A549 (cell line): ENCODE measurements around the gene COL4A6. TPM values are rescaled to one million over a fixed set of nuclear protein-coding genes. Genes with fewer than 3 reads are reported as not detected.

Source experiments
- ATAC-seq, 2 experiments: fragments of 200-7000 bp in 1 of 2; fragments of >200 bp in 1 of 2; cut with Nextera tagmentation in 1 of 2; cut with Tn5 transposase in 1 of 2; 3 replicates each; pipeline versions ENCODE4 v1.8.0 to v1.9.1; 2018 to 2020; ENCODE audit warnings: mild to moderate bottlenecking in 1 of 2, moderate library complexity in 1 of 2
- CTCF ChIA-PET: fragments of 300-600 bp; sonication (Branson Sonifier 250); formaldehyde crosslinking; extraction: SDS; loops from one replicate; lab custom pipeline; 2021; ENCODE audit warnings: antibody characterized with exemption, inconsistent platforms; lab: Yijun Ruan, JAX
- POLR2A ChIA-PET: fragments of 350-600 bp; formaldehyde crosslinking; extraction: SDS; loops from one replicate; lab custom pipeline; 2021; ENCODE audit warnings: antibody characterized with exemption, inconsistent platforms; lab: Yijun Ruan, JAX
- DNase-seq, 2 experiments: peaks; one replicate each; pipeline versions ENCODE4 v3.0.0 to v3.0.0-alpha.2; 2011 to 2016; ENCODE audit warnings: low read depth in 1 of 2, low spot score in 1 of 2
- FAIRE-seq: peaks from 2 replicates; lab custom pipeline; 2011; peaks lifted over from hg19 to GRCh38; lab: Jason Lieb, UNC
- H3K27ac ChIP-seq, 2 experiments: fragments of >200 bp; sonication (Bioruptor Twin); formaldehyde crosslinking; 3 replicates each; pipeline ENCODE4 v1.5.1; 2016 to 2017
- H3K4me1 ChIP-seq: fragments of >200 bp; sonication (Bioruptor Twin); formaldehyde crosslinking; 3 replicates; pipeline ENCODE4 v1.6.1; 2016
- H3K4me2 ChIP-seq: fragments of >200 bp; sonication (Bioruptor Twin); formaldehyde crosslinking; 3 replicates; pipeline ENCODE4 v1.6.1; 2016
- H3K4me3 ChIP-seq: fragments of >200 bp; sonication (Bioruptor Twin); formaldehyde crosslinking; 3 replicates; pipeline ENCODE4 v1.5.1; 2016
- H3K9me3 ChIP-seq: fragments of >200 bp; sonication (Bioruptor Twin); formaldehyde crosslinking; 3 replicates; pipeline ENCODE4 v1.6.1; 2016
- ATOH8 ChIP-seq: fragments of 250-450 bp; sonication (Bioruptor Pico); IDR thresholded peaks from 2 replicates; pipeline ENCODE4 v1.5.0; 2020; ENCODE audit warnings: low read depth, mild to moderate bottlenecking, moderate library complexity
- CBX2 ChIP-seq: fragments of 200-600 bp; sonication (generic); IDR thresholded peaks from 2 replicates; pipeline ENCODE4 v1.6.1; 2016; ENCODE audit warnings: low read depth, mild to moderate bottlenecking, borderline replicate concordance
- CEBPB ChIP-seq, 2 experiments: fragments of >200 bp in 1 of 2; sonication (Bioruptor Twin) in 1 of 2; formaldehyde crosslinking in 1 of 2; IDR thresholded peaks; 2 replicates each; pipeline ENCODE4 v1.6.1; 2012 to 2016
- CHD2 ChIP-seq: fragments of 150-350 bp; IDR thresholded peaks from 2 replicates; pipeline ENCODE4 v1.6.1; 2014; ENCODE audit warnings: low read length; ENCODE audit not compliant: partially characterized antibody
- CHD4 ChIP-seq: fragments of 200-600 bp; sonication (generic); IDR thresholded peaks from 2 replicates; pipeline ENCODE4 v1.6.1; 2016; ENCODE audit warnings: antibody characterized with exemption, mild to moderate bottlenecking, borderline replicate concordance
- CTCF ChIP-seq: fragments of >200 bp; sonication (Bioruptor Twin); formaldehyde crosslinking; IDR thresholded peaks from 3 replicates; pipeline ENCODE4 v1.5.1; 2016
- EHF ChIP-seq: fragments of 250-450 bp; sonication (Bioruptor Pico); IDR thresholded peaks from 2 replicates; pipeline ENCODE4 v1.5.0; 2020; ENCODE audit warnings: mild to moderate bottlenecking
- EHMT2 ChIP-seq: fragments of 200-600 bp; sonication (generic); IDR thresholded peaks from 2 replicates; pipeline ENCODE4 v1.6.1; 2016; ENCODE audit warnings: antibody characterized with exemption, low read depth, mild to moderate bottlenecking, moderate library complexity
- FOSB ChIP-seq: fragments of 250-450 bp; sonication (Bioruptor Pico); IDR thresholded peaks from 2 replicates; pipeline ENCODE4 v1.5.0; 2020; ENCODE audit warnings: mild to moderate bottlenecking, moderate library complexity
- FOSL2 ChIP-seq, 2 experiments: fragments of 450-650 bp in 1 of 2; fragments of >200 bp in 1 of 2; sonication (Bioruptor Twin) in 1 of 2; formaldehyde crosslinking; IDR thresholded peaks; 2 replicates each; pipeline versions ENCODE4 v1.5.0 to v1.6.1; 2016 to 2020; ENCODE audit warnings: mild to moderate bottlenecking in 1 of 2, moderate library complexity in 1 of 2
- FOXS1 ChIP-seq: fragments of 250-450 bp; sonication (Bioruptor Pico); IDR thresholded peaks from 2 replicates; pipeline ENCODE4 v1.5.0; 2020; ENCODE audit warnings: mild to moderate bottlenecking, moderate library complexity
- HDAC2 ChIP-seq: fragments of 200-600 bp; sonication (generic); IDR thresholded peaks from 2 replicates; pipeline ENCODE4 v1.6.1; 2016
- HEYL ChIP-seq: fragments of 250-450 bp; sonication (Bioruptor Pico); IDR thresholded peaks from 2 replicates; pipeline ENCODE4 v1.8.0; 2021; ENCODE audit warnings: mild to moderate bottlenecking, moderate library complexity
- HMGXB4 ChIP-seq: fragments of 250-450 bp; sonication (Bioruptor Pico); IDR thresholded peaks from 2 replicates; pipeline ENCODE4 v1.5.0; 2021; ENCODE audit warnings: mild to moderate bottlenecking, moderate library complexity, borderline replicate concordance
- HOXB5 ChIP-seq: fragments of 250-450 bp; sonication (Bioruptor Pico); IDR thresholded peaks from 2 replicates; pipeline ENCODE4 v1.5.0; 2020; ENCODE audit warnings: mild to moderate bottlenecking, moderate library complexity
- JUNB ChIP-seq: fragments of >200 bp; sonication (Bioruptor Twin); formaldehyde crosslinking; IDR thresholded peaks from 2 replicates; pipeline ENCODE4 v1.6.1; 2016
- KDM1A ChIP-seq: fragments of 200-600 bp; sonication (generic); IDR thresholded peaks from 2 replicates; pipeline ENCODE4 v1.6.1; 2016; ENCODE audit warnings: low read depth, mild to moderate bottlenecking
- MAX ChIP-seq: IDR thresholded peaks from 2 replicates; pipeline ENCODE4 v1.6.1; 2012
- MAZ ChIP-seq: fragments of 150-350 bp; IDR thresholded peaks from 2 replicates; pipeline ENCODE4 v1.6.1; 2014; ENCODE audit warnings: antibody characterized with exemption, low read depth, low read length, borderline replicate concordance
- MYC ChIP-seq: IDR thresholded peaks from 2 replicates; pipeline ENCODE4 v1.6.1; 2012; ENCODE audit warnings: mild to moderate bottlenecking, inconsistent platforms, low read length, improper control_type of control experiment, borderline replicate concordance
- NR3C1 ChIP-seq: fragments of >200 bp; sonication (Bioruptor Twin); formaldehyde crosslinking; IDR thresholded peaks from 3 replicates; pipeline ENCODE4 v1.6.1; 2017
- PHF8 ChIP-seq: fragments of 200-600 bp; sonication (generic); IDR thresholded peaks from 2 replicates; pipeline ENCODE4 v1.6.1; 2016; ENCODE audit warnings: low read depth, mild to moderate bottlenecking, antibody characterized with exemption, moderate library complexity, borderline replicate concordance
- POLR2A ChIP-seq: IDR thresholded peaks from 2 replicates; pipeline ENCODE4 v1.6.1; 2012; ENCODE audit warnings: mild to moderate bottlenecking, low read length
- RAD21 ChIP-seq, 2 experiments: fragments of >200 bp in 1 of 2; sonication (Bioruptor Twin) in 1 of 2; formaldehyde crosslinking in 1 of 2; IDR thresholded peaks in 1 of 2; conservative IDR thresholded peaks in 1 of 2; 2 replicates in 1 of 2; 3 replicates in 1 of 2; pipeline ENCODE4 v1.6.1; 2012 to 2018; ENCODE audit warnings: inconsistent platforms in 1 of 2
- RCOR1 ChIP-seq: fragments of 150-350 bp; IDR thresholded peaks from 2 replicates; pipeline ENCODE4 v1.6.1; 2014; ENCODE audit warnings: antibody characterized with exemption, low read length, low read depth
- RFX5 ChIP-seq: fragments of 450-650 bp; IDR thresholded peaks from 2 replicates; pipeline ENCODE4 v1.7.1; 2014; ENCODE audit warnings: antibody characterized with exemption, mild to moderate bottlenecking, moderate library complexity
- RNF2 ChIP-seq: fragments of 200-600 bp; sonication (generic); IDR thresholded peaks from 2 replicates; pipeline ENCODE4 v1.6.1; 2016; ENCODE audit warnings: low read depth, mild to moderate bottlenecking, antibody characterized with exemption, moderate library complexity, borderline replicate concordance
- SREBF2 ChIP-seq: fragments of 450-650 bp; IDR thresholded peaks from 2 replicates; pipeline ENCODE4 v1.6.1; 2014; ENCODE audit warnings: mild to moderate bottlenecking, moderate library complexity
- TFCP2L1 ChIP-seq: fragments of 250-450 bp; sonication (Bioruptor Pico); IDR thresholded peaks from 2 replicates; pipeline ENCODE4 v1.5.0; 2021; ENCODE audit warnings: mild to moderate bottlenecking
- USF2 ChIP-seq: fragments of 450-650 bp; IDR thresholded peaks from 2 replicates; pipeline ENCODE4 v1.6.1; 2014; ENCODE audit warnings: antibody characterized with exemption
- ZC3H11A ChIP-seq: fragments of 450-650 bp; IDR thresholded peaks from 2 replicates; pipeline ENCODE4 v1.6.1; 2014; ENCODE audit warnings: antibody characterized with exemption, mild to moderate bottlenecking
- ZFP36 ChIP-seq: fragments of 450-650 bp; IDR thresholded peaks from 2 replicates; pipeline ENCODE4 v1.6.1; 2014; ENCODE audit warnings: borderline replicate concordance; ENCODE audit not compliant: partially characterized antibody
- ZNF302 ChIP-seq: fragments of 250-450 bp; sonication (Bioruptor Pico); IDR thresholded peaks from 2 replicates; pipeline ENCODE4 v1.9.0; 2021; ENCODE audit warnings: inconsistent platforms, mild to moderate bottlenecking, moderate library complexity
- WGBS: methylation state at CpG from one replicate; pipeline ENCODE4 v1.1.6; 2017; ENCODE audit errors: missing lambda C conversion rate; 5-methylcytosine and 5-hydroxymethylcytosine counted together
- polyA plus RNA-seq, 4 experiments: library from polyadenylated mRNA; depleted of rRNA in 3 of 4; stranded (reverse); fragments of >200 nt; fragmentation: RNase III in 1 of 4; extraction: RNeasy Plus Mini Kit Qiagen cat#74134 plus additional on column Dnase treatment in 1 of 4; gene quantifications; 2 replicates in 3 of 4; 3 replicates in 1 of 4; pipeline ENCODE4 v1.2.3, GENCODE V29; 2011 to 2017

The COL4A6 gene
- polyA plus RNA-seq, 2 of the 4 experiments (the other 2 are of a cell fraction) = 13.0 to 19.8 TPM

GRCh38 chrX:108344216-108344615 lies 94.0 kb downstream of the COL4A6 start:
- TF ChIP-seq CHD2 (no peak), RAD21 (conservative IDR thresholded peaks at IDR 0.05 in 1 of 2, IDR thresholded peaks at IDR 0.05 in 1 of 2) (no peak), KDM1A (no peak), EHMT2 (no peak), ZC3H11A (no peak), JUNB (no peak), TFCP2L1 (CRISPR knock-in tag) (no peak), CBX2 (no peak), CTCF (no peak), SREBF2 (no peak), RFX5 (no peak)
- Histone ChIP-seq H3K9me3 (no peaks in the 10 kb centered on the region), H3K4me2 (no peak overlapping the region), H3K4me1 (no peaks in the 10 kb centered on the region), H3K27ac (no peak overlapping the region), H3K4me3 (no peak overlapping the region)
- peak; percentile 32 for FAIRE-seq
- no peak for DNase-seq
- ChIA-PET CTCF (no interaction called here), POLR2A (no interaction called here)
- ATAC-seq = no peak
- 57% methylated on average over 1 of the region's 1 CpG for WGBS

GRCh38 chrX:108341947-108342346 lies 96.3 kb downstream of the COL4A6 start:
- H3K4me3 ChIP-seq = no peak overlapping the region
- POLR2A ChIA-PET = no interaction called here
- TF ChIP-seq CHD4 = no peak
- TF ChIP-seq FOSL2 (IDR thresholded peaks at IDR 0.05) = no peak
- TF ChIP-seq FOSL2 (CRISPR knock-in tag; IDR thresholded peaks at IDR 0.05) = no peak
- TF ChIP-seq ZFP36 = no peak
- no peak for TF ChIP-seq ATOH8
- no peak for TF ChIP-seq USF2
- no peak for TF ChIP-seq ZNF302 (CRISPR knock-in tag)
- TF ChIP-seq NR3C1 = no peak
- TF ChIP-seq EHF (CRISPR knock-in tag) = no peak
- TF ChIP-seq MAZ = no peak
- no peak overlapping the region for H3K4me2 ChIP-seq
- CTCF ChIA-PET = no interaction called here
- no peaks in the 10 kb centered on the region for H3K4me1 ChIP-seq
- H3K27ac ChIP-seq = no peak overlapping the region
- DNase-seq (no peak), ATAC-seq (no peak), FAIRE-seq (no peak)
- WGBS = 41% methylated on average over 1 of the region's 1 CpG
- H3K9me3 ChIP-seq = no peaks in the 10 kb centered on the region

- H3K4me2 ChIP-seq = no peak overlapping the region
- ChIA-PET CTCF (no interaction called here), POLR2A (no interaction called here)
- DNase-seq (no peak), FAIRE-seq (peak; percentile 98), ATAC-seq (no peak)
- no peak overlapping the region for H3K4me3 ChIP-seq
- 94% methylated on average over 1 of the region's 1 CpG for WGBS
- TF ChIP-seq PHF8 (no peak), FOXS1 (no peak), KDM1A (no peak), RNF2 (no peak), CHD4 (no peak), MYC (no peak), HDAC2 (no peak), CEBPB (IDR thresholded peaks at IDR 0.05) (no peak), HMGXB4 (CRISPR knock-in tag) (no peak), MAX (no peak), RCOR1 (no peak), POLR2A (no peak), MAZ (no peak), HEYL (no peak), NR3C1 (no peak), FOSB (CRISPR knock-in tag) (no peak), HOXB5 (CRISPR knock-in tag) (no peak)
- peaks cover 12% of the 10 kb centered on the region; the same call in 2 of the 3 replicates for H3K4me1 ChIP-seq
- H3K9me3 ChIP-seq = no peaks in the 10 kb centered on the region
- no peak overlapping the region for H3K27ac ChIP-seq
Observed at GRCh38 chrX:108332281-108332680, 105.9 kb downstream of the COL4A6 start.
